ENCODE measurements around the gene MISP. TPM values are rescaled to one million over a fixed set of nuclear protein-coding genes. Genes with fewer than 3 reads are reported as not detected.

Gene MISP
- total RNA-seq, 4 donors from 2014 or later: 0.11 to 1.3 (median 1.0) TPM; not detected in 1

DNA sequence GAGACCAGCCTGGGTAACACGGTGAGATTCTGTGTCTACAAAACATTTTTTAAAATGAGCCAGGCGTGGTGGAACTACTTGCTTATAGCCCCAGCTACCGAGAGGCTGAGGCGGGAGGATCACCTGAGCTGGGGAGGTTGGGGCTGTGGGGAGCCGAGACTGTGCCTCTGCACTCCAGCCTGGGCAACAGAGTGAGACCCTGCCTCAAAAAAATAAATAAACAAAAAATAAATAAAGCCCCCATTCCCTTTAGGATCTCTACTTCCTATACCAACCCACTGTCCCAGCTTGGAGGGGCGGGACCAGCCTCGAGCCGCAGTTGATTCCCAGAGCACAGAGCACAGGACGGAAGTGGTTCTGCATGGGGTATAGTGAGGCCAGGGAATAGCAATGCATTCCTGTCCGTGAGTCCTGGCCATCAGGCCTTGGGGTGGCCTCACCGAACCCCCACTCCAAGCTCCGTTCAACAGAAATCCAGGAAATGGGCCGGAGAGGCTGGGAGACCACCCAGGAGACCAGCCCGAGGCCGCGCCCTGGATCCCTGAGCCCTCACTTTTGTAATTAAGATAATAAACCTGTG lies 41.5 kb downstream of the MISP start:
- Histone ChIP-seq H3K9me3 (no peaks in the 10 kb centered on the region), H3K27me3 (no peaks in the 10 kb centered on the region), H3K27ac (peak overlapping the region in 3 of 4 donors; percentile 46 to 67 (median 51)), H3K4me1 (peaks cover 12 to 58% (median 31%) of the 10 kb centered on the region in 3 donors), H3K4me3 (no peak overlapping the region), H3K36me3 (no peaks in the 10 kb centered on the region)
- intact Hi-C loops (cut with DNase I): no loop called here
- DNase-seq: no peak
- no peak for TF ChIP-seq POLR2A (IDR thresholded peaks at IDR 0.05)
- no peak for TF ChIP-seq CTCF (IDR thresholded peaks at IDR 0.05)
- 76 to 78% methylated on average over 7 to 10 of the region's 16 CpGs for WGBS, 2 donors

GRCh38 chr19:793806-794205 lies 42.9 kb downstream of the MISP start:
- Histone ChIP-seq H3K27ac (no peak overlapping the region), H3K4me3 (no peak overlapping the region), H3K9me3 (no peaks in the 10 kb centered on the region), H3K4me1 (peaks cover 18 to 57% (median 32%) of the 10 kb centered on the region in 3 donors), H3K36me3 (no peaks in the 10 kb centered on the region), H3K27me3 (no peaks in the 10 kb centered on the region)
- DNase-seq: no peak
- TF ChIP-seq CTCF (IDR thresholded peaks at IDR 0.05) (no peak), POLR2A (IDR thresholded peaks at IDR 0.05) (no peak)
- intact Hi-C loops (cut with DNase I): no loop called here
- 60 to 83% methylated on average over 1 to 11 of the region's 12 CpGs for WGBS, 2 donors

GRCh38 chr19:795073-795611 lies 44.2 kb downstream of the MISP start:
- peak overlapping the region in 1 of 4 donors; percentile 12 for H3K4me3 ChIP-seq
- intact Hi-C loops (cut with DNase I): no loop called here
- H3K27me3 ChIP-seq: no peaks in the 10 kb centered on the region
- TF ChIP-seq POLR2A (IDR thresholded peaks at IDR 0.05) (no peak), CTCF (IDR thresholded peaks at IDR 0.05) (no peak)
- no peak for DNase-seq
- H3K9me3 ChIP-seq: no peaks in the 10 kb centered on the region
- H3K4me1 ChIP-seq: peaks cover 31 to 57% (median 36%) of the 10 kb centered on the region in 3 donors
- H3K36me3 ChIP-seq: peaks cover 0 to 10% (median 2%) of the 10 kb centered on the region in 3 donors
- WGBS, 2 donors: 57 to 100% methylated on average over 3 to 13 of the region's 28 CpGs
- peak overlapping the region in 3 of 4 donors; percentile 73 to 96 (median 90) for H3K27ac ChIP-seq

- peaks cover 0 to 18% (median 5%) of the 10 kb centered on the region in 3 donors for H3K36me3 ChIP-seq
- H3K4me3 ChIP-seq: peak overlapping the region; percentile 64 to 99 (median 89)
- no peaks in the 10 kb centered on the region for H3K9me3 ChIP-seq
- intact Hi-C loops (cut with DNase I): no loop called here
- H3K4me1 ChIP-seq: peaks cover 39 to 63% (median 44%) of the 10 kb centered on the region in 3 donors
- peak overlapping the region; percentile 90 to 96 (median 92) for H3K27ac ChIP-seq
- TF ChIP-seq CTCF (IDR thresholded peaks at IDR 0.05) (no peak), POLR2A (IDR thresholded peaks at IDR 0.05) (no peak)
- DNase-seq: no peak
- no peaks in the 10 kb centered on the region for H3K27me3 ChIP-seq
- 65 to 75% methylated on average over 7 to 17 of the region's 39 CpGs for WGBS, 2 donors
Observed at GRCh38 chr19:795691-796581, 45.0 kb downstream of the MISP start.
